Tibial artery (tissue), 4 donors: ENCODE measurements around the gene SH3RF3.

ENCODE experiments used
- DNase-seq, 2 donors: peaks; one replicate each; pipeline ENCODE4 v3.0.0-alpha.2; 2019
- H3K27ac ChIP-seq, 2 donors: fragments of 200-600 bp; sonication (generic) in 1 of 2; 1 replicate in 1 of 2; 2 replicates in 1 of 2; pipeline ENCODE4 v1.5.1; 2018 to 2019; ENCODE audit warnings: mild to moderate bottlenecking in 1 of 2
- H3K27me3 ChIP-seq, 2 donors: fragments of 200-600 bp; sonication (generic) in 1 of 2; one replicate each; pipeline versions ENCODE4 v1.5.1 to v1.6.0; 2016 to 2019
- H3K36me3 ChIP-seq, 3 donors: fragments of 200-600 bp; sonication (generic) in 2 of 3; one replicate each; pipeline ENCODE4 v1.5.1; 2016 to 2019; ENCODE audit warnings: mild to moderate bottlenecking in 2 of 3
- H3K4me1 ChIP-seq, 4 donors: fragments of 200-600 bp; sonication (generic) in 2 of 4; 1 replicate in 3 of 4; 2 replicates in 1 of 4; pipeline ENCODE4 v1.5.1; 2016 to 2019
- H3K4me3 ChIP-seq, 2 donors: fragments of 200-600 bp; sonication (generic) in 1 of 2; 1 replicate in 1 of 2; 2 replicates in 1 of 2; pipeline ENCODE4 v1.5.1; 2018 to 2019; ENCODE audit warnings: mild to moderate bottlenecking in 2 of 2
- H3K9me3 ChIP-seq, 3 donors: fragments of 200-600 bp; sonication (generic) in 1 of 3; one replicate each; pipeline ENCODE4 v1.5.1; 2016 to 2019
- intact Hi-C: fragments of 100-400 bp; cut with DNase I; formaldehyde crosslinking; loops from one replicate; pipeline ENCODE4 v1.15.0; 2023; ENCODE audit warnings: low total_unique reads
- TF ChIP-seq, protein P1 (sequence below), 2 experiments: fragments of 200-600 bp in 1 of 2; fragments of 450-650 bp in 1 of 2; IDR thresholded peaks; one replicate each; pipeline ENCODE4 v1.5.1; 2017 to 2019; ENCODE audit warnings: antibody characterized with exemption in 2 of 2, mild to moderate bottlenecking in 1 of 2, moderate library complexity in 1 of 2

Gene SH3RF3

DNA sequence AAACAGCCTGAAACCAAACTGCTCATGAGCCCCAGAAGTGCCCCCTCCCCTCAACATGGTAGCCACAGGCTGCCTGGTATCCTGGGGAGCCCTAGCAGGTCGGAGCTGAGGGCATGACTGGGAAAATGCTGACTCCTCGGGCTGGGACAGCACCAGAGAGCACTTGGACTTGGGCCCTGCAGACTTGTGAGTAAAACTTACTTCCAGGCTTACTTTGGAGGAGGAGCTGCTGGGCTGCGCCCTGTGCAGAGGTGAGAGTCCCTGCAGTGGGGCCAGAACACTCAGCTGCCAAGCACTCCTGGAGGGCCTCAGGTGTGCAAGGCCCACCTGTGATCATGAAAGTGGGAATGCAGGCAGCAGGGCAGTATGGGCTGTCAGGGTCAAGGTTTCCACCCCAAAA, 365.3 kb downstream of the SH3RF3 start:
- H3K27me3 ChIP-seq: no peaks in the 10 kb centered on the region
- peaks cover 0 to 27% (median 2%) of the 10 kb centered on the region in 4 donors for H3K4me1 ChIP-seq
- H3K4me3 ChIP-seq: no peak overlapping the region
- H3K36me3 ChIP-seq: peaks cover 0 to 13% (median 13%) of the 10 kb centered on the region in 3 donors
- no peak for DNase-seq
- no peaks in the 10 kb centered on the region for H3K9me3 ChIP-seq
- H3K27ac ChIP-seq: peak overlapping the region in 1 of 2 donors; percentile 63
- intact Hi-C loops: loop anchor here (10.0 kb wide), 1 partner anchor 150 kb away; no protein-coding TSS in a partner anchor
- TF ChIP-seq, protein P1, sequence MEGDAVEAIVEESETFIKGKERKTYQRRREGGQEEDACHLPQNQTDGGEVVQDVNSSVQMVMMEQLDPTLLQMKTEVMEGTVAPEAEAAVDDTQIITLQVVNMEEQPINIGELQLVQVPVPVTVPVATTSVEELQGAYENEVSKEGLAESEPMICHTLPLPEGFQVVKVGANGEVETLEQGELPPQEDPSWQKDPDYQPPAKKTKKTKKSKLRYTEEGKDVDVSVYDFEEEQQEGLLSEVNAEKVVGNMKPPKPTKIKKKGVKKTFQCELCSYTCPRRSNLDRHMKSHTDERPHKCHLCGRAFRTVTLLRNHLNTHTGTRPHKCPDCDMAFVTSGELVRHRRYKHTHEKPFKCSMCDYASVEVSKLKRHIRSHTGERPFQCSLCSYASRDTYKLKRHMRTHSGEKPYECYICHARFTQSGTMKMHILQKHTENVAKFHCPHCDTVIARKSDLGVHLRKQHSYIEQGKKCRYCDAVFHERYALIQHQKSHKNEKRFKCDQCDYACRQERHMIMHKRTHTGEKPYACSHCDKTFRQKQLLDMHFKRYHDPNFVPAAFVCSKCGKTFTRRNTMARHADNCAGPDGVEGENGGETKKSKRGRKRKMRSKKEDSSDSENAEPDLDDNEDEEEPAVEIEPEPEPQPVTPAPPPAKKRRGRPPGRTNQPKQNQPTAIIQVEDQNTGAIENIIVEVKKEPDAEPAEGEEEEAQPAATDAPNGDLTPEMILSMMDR (IDR thresholded peaks at IDR 0.05): no peak

DNA sequence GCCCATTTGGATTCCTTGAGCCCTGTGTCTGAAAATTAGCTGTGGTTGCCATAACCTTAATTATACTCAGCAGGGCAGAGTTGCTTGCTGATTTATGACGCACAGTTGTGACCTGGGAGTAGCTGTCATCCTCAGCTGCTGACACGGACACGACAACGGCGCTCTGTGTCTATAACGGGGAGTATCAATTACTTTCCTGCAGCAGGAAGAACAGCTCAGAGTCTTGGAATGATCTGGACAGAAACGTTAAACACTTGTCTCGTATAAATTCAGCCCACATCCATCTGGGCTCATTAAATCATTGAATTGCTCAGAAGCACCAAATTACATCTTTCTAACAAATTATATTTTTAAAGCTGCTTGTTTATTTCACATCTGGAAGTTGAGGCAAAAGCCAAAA, 368.5 kb downstream of the SH3RF3 start:
- H3K4me3 ChIP-seq: no peak overlapping the region
- TF ChIP-seq, protein P1 (IDR thresholded peaks at IDR 0.05): no peak
- H3K4me1 ChIP-seq: peaks cover 0 to 27% (median 2%) of the 10 kb centered on the region in 4 donors
- DNase-seq: no peak
- H3K36me3 ChIP-seq: peaks cover 7 to 15% (median 11%) of the 10 kb centered on the region in 3 donors
- no peaks in the 10 kb centered on the region for H3K27me3 ChIP-seq
- intact Hi-C loops: loop anchor here (10.0 kb wide), 1 partner anchor 153 kb away; no protein-coding TSS in a partner anchor
- no peak overlapping the region for H3K27ac ChIP-seq
- no peaks in the 10 kb centered on the region for H3K9me3 ChIP-seq

DNA sequence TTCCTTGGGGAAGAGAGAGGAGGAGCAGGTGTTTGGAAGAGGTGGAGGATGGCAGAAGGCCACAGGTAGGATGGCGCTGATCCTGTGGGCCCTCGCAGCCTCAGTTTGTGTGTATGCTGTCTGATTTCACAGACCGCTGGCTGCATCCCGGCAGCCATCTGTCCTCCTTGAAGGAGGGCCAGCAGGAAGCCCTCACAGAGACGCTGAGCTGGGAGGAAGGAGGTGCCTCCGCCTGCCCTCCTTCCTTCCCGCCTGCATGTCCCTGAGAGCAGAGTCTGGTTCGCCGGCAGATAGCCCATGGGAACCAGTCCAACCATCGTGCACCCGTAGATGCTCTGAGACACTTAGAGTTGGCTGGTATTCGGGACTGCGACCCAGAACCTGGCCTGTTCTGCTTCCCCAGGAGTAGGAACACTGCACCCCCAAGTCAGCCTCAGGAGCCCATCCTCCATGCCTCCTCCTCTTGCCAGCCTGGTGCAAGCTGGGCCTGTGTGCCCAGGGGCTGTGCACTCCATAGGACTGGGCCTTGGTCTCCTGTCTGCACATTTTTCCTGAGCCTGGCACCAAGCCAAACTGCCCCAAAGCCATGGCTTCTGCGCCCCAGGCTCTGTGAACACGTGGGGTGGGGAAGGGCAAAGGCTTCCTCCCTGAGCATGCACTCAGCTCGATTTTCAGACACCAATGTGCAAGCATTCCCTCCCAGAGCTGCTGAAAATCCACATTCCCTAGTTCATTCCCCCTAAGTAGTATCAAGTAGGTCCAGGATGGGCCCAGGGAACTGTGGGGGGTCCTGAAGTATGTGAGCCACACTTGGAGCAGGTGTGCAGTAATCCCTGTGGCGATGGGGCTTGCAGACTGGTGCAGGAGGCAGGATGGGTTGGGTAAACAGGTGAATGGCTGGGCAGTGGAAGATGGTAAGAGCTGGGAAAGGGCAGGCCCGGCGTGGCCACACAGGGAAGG, 369.2 kb downstream of the SH3RF3 start:
- no peak for DNase-seq
- intact Hi-C loops: loop anchor here (10.0 kb wide), 1 partner anchor 153 kb away; no protein-coding TSS in a partner anchor

DNA sequence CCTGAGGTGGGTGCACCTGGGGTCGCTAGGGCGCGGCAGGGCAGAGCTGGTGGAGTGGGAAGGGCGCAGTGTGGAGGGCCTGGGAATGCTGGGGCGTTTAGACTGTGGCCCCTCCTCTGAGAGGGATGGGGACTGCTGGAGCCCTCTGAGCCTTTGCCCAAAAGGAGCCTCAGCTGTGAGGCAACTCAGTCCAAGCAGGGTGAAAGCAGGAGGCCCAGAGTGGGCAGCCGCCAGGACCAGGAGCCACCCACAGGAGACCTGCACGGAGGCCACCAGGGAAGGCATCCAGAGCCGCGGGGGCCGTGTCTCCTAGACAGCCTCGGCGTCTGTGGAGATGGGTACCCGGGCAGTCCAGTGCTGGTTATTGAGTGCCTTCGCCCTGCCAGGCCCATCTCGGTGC, 369.9 kb downstream of the SH3RF3 start:
- no peak overlapping the region for H3K4me3 ChIP-seq
- no peaks in the 10 kb centered on the region for H3K9me3 ChIP-seq
- no peak for DNase-seq
- peaks cover 13 to 25% (median 22%) of the 10 kb centered on the region in 3 donors for H3K36me3 ChIP-seq
- TF ChIP-seq, protein P1 (IDR thresholded peaks at IDR 0.05): no peak
- peaks cover 0 to 27% (median 2%) of the 10 kb centered on the region in 4 donors for H3K4me1 ChIP-seq
- H3K27ac ChIP-seq: no peak overlapping the region
- no peaks in the 10 kb centered on the region for H3K27me3 ChIP-seq
- intact Hi-C loops: loop anchor here (10.0 kb wide), 1 partner anchor 154 kb away; no protein-coding TSS in a partner anchor

More for the DNA sequence above, 369.2 kb downstream of the SH3RF3 start:
- Histone ChIP-seq H3K36me3 (peaks cover 12 to 20% (median 17%) of the 10 kb centered on the region in 3 donors), H3K27me3 (no peaks in the 10 kb centered on the region), H3K4me1 (peaks cover 0 to 27% (median 2%) of the 10 kb centered on the region in 4 donors), H3K27ac (no peak overlapping the region), H3K9me3 (no peaks in the 10 kb centered on the region), H3K4me3 (no peak overlapping the region)
- TF ChIP-seq, protein P1 (IDR thresholded peaks at IDR 0.05): no peak

DNA sequence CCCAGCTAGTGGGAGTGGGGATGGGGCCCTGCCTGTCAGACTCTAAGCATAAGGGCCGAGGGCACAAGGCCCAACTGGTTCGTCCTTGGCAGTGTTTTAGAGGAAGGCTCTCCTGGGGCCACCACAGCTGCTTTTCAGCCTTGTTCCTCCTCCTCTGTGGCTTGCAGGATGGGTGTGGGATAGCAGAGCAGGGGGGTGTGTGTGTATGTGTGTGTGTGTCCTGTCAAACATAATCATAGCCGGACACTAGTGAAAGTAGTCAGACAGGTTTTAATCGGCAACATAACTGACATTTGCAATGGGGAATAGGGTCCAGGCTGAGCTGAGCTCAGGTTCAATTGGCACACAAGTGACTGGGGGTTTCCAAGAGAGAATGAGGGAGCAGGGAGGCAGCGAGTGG, 370.6 kb downstream of the SH3RF3 start:
- Histone ChIP-seq H3K9me3 (no peaks in the 10 kb centered on the region), H3K4me3 (no peak overlapping the region), H3K27me3 (no peaks in the 10 kb centered on the region), H3K36me3 (peaks cover 17 to 30% (median 27%) of the 10 kb centered on the region in 3 donors), H3K4me1 (peaks cover 0 to 23% (median under 1%) of the 10 kb centered on the region in 4 donors), H3K27ac (no peak overlapping the region)
- DNase-seq: no peak
- intact Hi-C loops: loop anchor here (10.0 kb wide), 1 partner anchor 155 kb away; no protein-coding TSS in a partner anchor
- TF ChIP-seq, protein P1 (IDR thresholded peaks at IDR 0.05): no peak
